ENCODE measurements around the gene SERPINA4. TPM values are rescaled to one million over a fixed set of nuclear protein-coding genes. Genes with fewer than 3 reads are reported as not detected.

SERPINA4 gene
- total and polyA plus RNA-seq, 8 donors, result 51.5 to 119 (median 64.4) TPM

GRCh38 chr14:94562022-94562421, 780 bp downstream of the SERPINA4 start:
- peaks cover 0 to 2% (median 0%) of the 10 kb centered on the region in 3 donors for H3K36me3 ChIP-seq
- peak; percentile 33 to 64 (median 49) for ATAC-seq
- H3K4me3 ChIP-seq, result peak overlapping the region; percentile 19 to 52 (median 30)
- no peaks in the 10 kb centered on the region for H3K27me3 ChIP-seq
- intact Hi-C loops (cut with DNase I), result no loop called here
- H3K27ac ChIP-seq, result peak overlapping the region in 3 of 4 donors; percentile 61 to 85 (median 82)
- peaks cover 5 to 36% (median 17%) of the 10 kb centered on the region in 3 donors for H3K4me1 ChIP-seq
- TF ChIP-seq CTCF (IDR thresholded peaks at IDR 0.05), result no peak
- no peaks in the 10 kb centered on the region for H3K9me3 ChIP-seq
- FAIRE-seq, result no peak
- DNase-seq, result peak in 2 of 6 donors; percentile 3 to 10
- 46 to 50% methylated on average over 5 of the region's 5 CpGs for WGBS, 2 donors

GRCh38 chr14:94562941-94563883, 2.0 kb downstream of the SERPINA4 start:
- Histone ChIP-seq H3K9me3 (no peaks in the 10 kb centered on the region), H3K27ac (peak overlapping the region in 3 of 4 donors; percentile 23 to 85 (median 82)), H3K4me3 (peak overlapping the region in 2 of 4 donors; percentile 37 to 52), H3K36me3 (peaks cover 0 to 7% (median 0%) of the 10 kb centered on the region in 3 donors), H3K4me1 (peaks cover 5 to 36% (median 17%) of the 10 kb centered on the region in 3 donors), H3K27me3 (no peaks in the 10 kb centered on the region)
- WGBS, 2 donors, result 75 to 78% methylated on average over 16 of the region's 16 CpGs
- peak; percentile 51 to 80 (median 72) for ATAC-seq
- intact Hi-C loops (cut with DNase I), result no loop called here
- peak in 3 of 6 donors; percentile 17 to 57 (median 44) for DNase-seq
- no peak for FAIRE-seq
- TF ChIP-seq CTCF (IDR thresholded peaks at IDR 0.05), result no peak

- H3K27ac ChIP-seq, result no peak overlapping the region
- intact Hi-C loops (cut with DNase I), result no loop called here
Measured at GRCh38 chr14:94564381-94564780, 3.1 kb downstream of the SERPINA4 start.

GRCh38 chr14:94568186-94568585, 6.9 kb downstream of the SERPINA4 start:
- intact Hi-C loops (cut with DNase I), result no loop called here

More at GRCh38 chr14:94564381-94564780, 3.1 kb downstream of the SERPINA4 start:
- ATAC-seq, result no peak
- no peak for TF ChIP-seq CTCF (IDR thresholded peaks at IDR 0.05)
- Histone ChIP-seq H3K9me3 (no peaks in the 10 kb centered on the region), H3K4me1 (peaks cover 5 to 36% (median 17%) of the 10 kb centered on the region in 3 donors), H3K27me3 (no peaks in the 10 kb centered on the region), H3K36me3 (peaks cover 0 to 7% (median 3%) of the 10 kb centered on the region in 3 donors), H3K4me3 (peak overlapping the region in 1 of 4 donors; percentile 52)
- peak in 2 of 6 donors; percentile 6 to 12 for DNase-seq
- FAIRE-seq, result no peak

More at GRCh38 chr14:94568186-94568585, 6.9 kb downstream of the SERPINA4 start:
- Histone ChIP-seq H3K4me1 (peaks cover 9 to 36% (median 29%) of the 10 kb centered on the region in 3 donors), H3K27me3 (no peaks in the 10 kb centered on the region), H3K4me3 (no peak overlapping the region), H3K27ac (no peak overlapping the region), H3K36me3 (peaks cover 0 to 7% (median 3%) of the 10 kb centered on the region in 3 donors), H3K9me3 (no peaks in the 10 kb centered on the region)
- no peak for TF ChIP-seq CTCF (IDR thresholded peaks at IDR 0.05)
- ATAC-seq (no peak), FAIRE-seq (no peak), DNase-seq (peak in 3 of 6 donors; percentile 0 to 8 (median 2))
- 93 to 98% methylated on average over 9 of the region's 9 CpGs for WGBS, 2 donors
